Skin of body (tissue), 2 donors: Measurements from ENCODE around the gene GLI3. TPM values are rescaled to one million over a fixed set of nuclear protein-coding genes. Genes with fewer than 3 reads are reported as not detected.

Source experiments
- DNase-seq: peaks from one replicate; lab custom pipeline; 2025; lab: John Stamatoyannopoulos, UW
- total RNA-seq: library from RNA; depleted of rRNA; stranded (reverse); fragments of >200 nt; gene quantifications from one replicate; pipeline ENCODE4 v1.2.3, GENCODE V29; 2014

GLI3 gene
- total RNA-seq, 1 donor from 2014 or later: 23.4 TPM

GRCh38 chr7:42039921-42040320 lies 197.1 kb downstream of the GLI3 start:
- DNase-seq: no peak

DNA sequence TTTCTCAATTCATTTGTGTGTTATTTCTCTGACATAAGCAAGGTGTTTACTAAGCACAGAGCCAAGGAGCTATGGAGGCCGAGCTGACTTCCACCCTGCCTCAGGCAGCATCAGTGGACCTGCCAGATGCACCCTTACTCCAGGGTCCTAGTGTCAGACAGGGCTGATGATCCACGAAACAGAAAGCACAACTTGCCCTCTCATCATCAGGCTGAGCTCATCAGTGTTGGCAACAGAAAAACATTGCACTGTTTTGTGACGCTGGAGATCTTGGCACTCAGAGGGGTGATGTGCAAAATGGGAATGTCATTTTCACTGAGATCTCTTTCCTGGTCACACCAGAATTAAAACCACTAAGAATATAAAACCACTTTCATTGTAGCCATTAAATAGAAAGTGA lies 201.8 kb downstream of the GLI3 start:
- DNase-seq: no peak

GRCh38 chr7:42033480-42033879 lies 203.5 kb downstream of the GLI3 start:
- DNase-seq: no peak

DNA sequence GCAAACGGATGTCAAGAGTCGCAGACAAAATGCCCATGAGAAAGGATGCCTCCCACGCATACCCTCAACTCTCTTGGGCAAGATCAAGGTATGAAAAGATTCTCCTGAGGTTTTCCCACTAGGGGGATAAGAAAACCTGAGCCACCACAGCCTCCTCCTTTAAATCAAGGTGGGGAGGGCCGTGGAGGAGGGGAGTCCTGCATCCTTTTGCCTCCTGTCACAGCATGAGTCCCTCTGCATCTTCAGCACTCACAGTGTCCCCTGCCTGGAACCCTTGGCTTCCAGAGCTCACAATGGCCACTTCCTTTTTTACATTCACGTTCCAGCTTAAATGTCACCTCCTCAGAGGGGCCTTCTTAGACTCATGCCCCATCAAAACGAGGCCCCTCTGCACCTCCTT lies 207.6 kb downstream of the GLI3 start:
- DNase-seq: no peak

- no peak for DNase-seq
Observed at GRCh38 chr7:42027521-42027920, 209.5 kb downstream of the GLI3 start.

GRCh38 chr7:42026622-42027197 lies 210.3 kb downstream of the GLI3 start:
- DNase-seq: no peak

GRCh38 chr7:42025635-42026375 lies 211.2 kb downstream of the GLI3 start:
- no peak for DNase-seq

DNA sequence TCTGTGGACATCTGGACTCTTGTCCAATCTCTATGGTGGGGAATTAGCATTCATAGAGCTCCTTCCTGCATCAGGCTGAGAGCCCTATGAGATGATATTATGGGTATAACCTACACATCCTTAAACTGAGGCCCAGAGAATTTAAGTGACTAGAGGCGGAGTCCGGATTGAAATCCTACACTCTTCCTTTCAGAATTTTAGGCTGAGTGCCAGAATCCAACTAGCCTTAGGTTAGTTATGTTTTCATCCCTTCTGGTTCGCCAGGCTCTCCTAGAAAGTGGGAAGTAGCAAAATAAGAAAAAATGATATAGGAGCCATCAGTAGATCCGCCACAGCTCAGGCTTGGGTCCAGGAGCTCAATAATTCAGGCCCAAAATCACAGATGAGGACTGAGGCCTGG lies 212.5 kb downstream of the GLI3 start:
- no peak for DNase-seq

DNA sequence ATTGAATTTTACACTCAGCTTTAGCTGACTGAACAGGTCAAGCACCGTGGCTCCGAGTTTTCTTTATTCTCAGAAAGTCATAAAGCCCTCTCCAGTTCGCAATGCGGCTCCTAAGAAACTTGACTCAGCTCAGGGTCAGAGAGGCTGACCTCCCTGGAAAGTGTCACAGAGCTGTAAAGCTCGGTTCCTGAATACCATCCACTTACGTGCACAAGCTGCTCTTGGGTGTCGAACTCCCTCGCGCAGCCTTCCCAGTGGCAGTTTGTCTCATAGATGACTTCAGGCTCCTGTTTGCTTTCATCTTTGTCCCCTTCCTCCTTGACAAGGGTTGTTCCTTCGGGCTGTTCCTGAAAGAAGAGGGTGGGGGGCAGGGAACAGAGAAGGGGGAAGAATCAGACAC lies 213.7 kb downstream of the GLI3 start:
- DNase-seq: no peak

GRCh38 chr7:42022791-42023190 lies 214.2 kb downstream of the GLI3 start:
- DNase-seq: no peak

DNA sequence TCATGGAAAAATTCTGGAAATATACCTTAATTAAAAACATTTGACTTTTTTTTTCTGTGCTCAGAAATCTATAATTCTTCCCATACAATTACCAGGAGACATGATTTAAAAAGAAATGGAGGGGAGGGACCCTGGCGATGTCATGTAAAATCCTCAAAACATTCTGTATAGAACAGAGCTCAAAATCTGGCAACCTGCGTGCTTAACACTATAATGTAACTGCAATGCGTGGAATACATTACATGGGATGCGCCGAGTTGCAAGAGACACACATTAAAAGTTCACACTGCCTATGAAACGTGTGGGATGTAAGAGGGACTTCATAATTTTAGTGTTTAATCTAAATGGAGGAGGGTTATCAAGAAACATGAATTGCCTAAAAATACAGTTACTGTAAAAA lies 215.0 kb downstream of the GLI3 start:
- peak; percentile 51 for DNase-seq

DNA sequence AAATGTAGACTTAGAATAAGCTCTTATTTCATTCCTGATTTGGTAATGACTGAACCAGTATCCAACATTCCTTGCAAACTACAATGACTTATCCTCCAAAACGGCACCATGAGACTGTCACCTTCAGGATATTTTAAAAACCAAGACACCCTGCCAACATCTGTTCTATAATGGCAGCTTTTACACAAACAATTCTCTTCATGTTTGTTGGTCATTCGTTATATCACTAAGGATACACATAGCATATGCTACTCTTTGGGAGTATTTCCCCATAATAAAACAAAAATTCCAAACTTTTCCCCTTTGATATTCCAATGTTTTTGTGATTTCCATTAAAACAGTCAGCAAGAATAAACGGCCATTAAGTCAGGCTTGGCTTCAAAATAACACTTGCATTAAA lies 215.4 kb downstream of the GLI3 start:
- peak; percentile 61 for DNase-seq

GRCh38 chr7:42020061-42020460 lies 216.9 kb downstream of the GLI3 start:
- no peak for DNase-seq

DNA sequence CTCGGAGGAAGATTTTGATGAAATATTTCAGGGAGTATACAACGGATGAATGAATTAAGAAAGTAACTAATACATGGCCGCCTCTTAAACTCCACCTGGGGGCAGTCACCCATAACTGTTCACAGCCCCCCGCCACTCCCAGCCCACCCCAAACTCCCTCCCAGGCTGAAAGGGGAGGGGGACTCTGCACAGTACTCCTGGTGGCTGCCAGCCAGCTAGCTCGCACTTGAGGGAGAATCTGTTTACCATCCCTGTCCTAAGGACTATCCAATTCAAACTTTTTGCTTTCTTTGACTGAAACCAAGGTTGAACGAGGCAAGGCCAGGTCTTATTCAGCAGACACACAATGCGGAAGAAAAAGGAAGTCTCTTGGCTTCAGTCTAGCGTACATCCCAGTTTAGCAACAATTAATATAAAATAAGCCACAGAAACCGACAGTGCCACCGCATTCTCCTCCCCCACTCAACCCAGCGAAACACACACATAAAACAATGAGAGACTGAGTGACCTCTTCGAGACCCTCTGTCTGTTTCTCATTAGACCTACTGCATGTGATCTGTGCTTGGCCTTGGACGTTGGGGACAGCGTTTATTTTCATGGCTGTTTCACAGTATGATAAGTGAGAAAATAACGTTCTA lies 219.5 kb downstream of the GLI3 start:
- DNase-seq: no peak

GRCh38 chr7:42016517-42016916 lies 220.5 kb downstream of the GLI3 start:
- DNase-seq: no peak

DNA sequence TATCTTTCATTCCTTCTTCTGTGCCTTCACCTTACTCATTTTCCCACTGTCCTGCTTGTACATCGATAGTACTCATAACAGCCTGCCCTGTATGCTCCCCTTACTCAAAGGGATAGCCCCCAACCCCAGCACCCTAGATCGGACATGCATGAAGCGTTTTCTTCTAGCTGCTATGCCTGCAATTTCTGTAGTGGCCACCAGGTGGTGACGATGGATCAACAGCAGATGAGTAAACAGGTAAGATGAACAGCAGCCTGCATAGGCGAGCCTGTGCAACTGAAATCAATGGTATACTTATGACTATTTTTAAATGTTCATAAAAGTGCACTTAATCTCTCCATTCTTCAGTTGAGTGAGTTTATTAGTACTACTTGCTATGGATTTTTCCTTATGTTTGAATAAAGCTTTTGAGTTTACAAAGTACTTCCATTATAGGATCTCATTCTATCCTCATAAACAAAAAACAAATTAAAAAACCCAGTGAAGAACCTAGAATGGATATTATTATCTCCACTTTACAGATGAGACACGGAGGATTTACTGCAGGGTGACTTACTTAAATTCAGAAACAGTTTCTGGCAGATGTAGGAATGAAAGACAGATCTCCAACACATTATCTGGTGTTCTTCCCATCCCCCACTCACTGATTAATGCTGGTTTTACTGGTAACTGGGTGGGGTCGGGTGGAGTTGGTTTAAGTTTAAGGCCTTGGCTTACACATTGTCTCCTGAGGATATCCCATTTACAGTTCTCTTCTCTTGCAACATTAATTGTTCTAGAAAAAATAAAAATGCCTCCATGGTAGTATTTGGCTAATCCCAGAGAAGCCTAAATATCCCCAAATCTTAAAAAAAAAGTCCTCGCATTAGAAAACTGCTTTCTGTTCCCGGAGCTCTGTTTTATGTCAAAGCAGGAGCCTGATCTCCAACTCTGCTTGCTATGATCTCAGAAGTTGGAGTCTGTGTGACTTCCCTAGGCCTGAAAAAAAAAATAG lies 222.1 kb downstream of the GLI3 start:
- DNase-seq: no peak

DNA sequence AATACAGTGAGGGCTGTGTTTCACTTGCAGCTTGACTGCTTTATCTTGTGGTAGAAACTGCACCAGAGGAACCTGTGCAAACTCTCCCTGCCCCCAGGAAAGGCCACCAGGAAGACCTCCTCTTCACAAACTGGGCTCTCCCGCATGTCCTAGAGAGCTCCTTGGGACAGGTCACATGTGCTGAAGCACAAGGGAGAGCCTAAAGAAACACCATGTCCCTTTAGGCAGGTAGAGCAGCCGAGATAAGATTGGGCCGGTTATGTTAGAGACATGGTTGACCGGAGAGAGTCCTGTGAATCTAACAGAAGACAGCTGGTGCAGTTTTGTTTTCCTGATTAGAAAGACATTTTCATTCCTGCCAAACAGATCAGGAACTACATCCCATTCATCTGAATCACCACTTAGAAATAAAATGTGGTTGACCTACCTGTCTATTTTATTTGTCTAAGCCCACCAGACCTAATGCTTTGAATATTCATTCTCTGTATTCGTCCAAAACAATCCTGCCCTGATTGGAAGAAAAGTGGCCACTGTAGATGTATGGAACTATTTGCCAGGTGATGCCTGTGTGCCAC lies 224.1 kb downstream of the GLI3 start:
- DNase-seq: no peak

GRCh38 chr7:42012313-42012712 lies 224.7 kb downstream of the GLI3 start:
- DNase-seq: no peak

GRCh38 chr7:42011846-42012245 lies 225.2 kb downstream of the GLI3 start:
- DNase-seq: no peak

GRCh38 chr7:42010751-42011150 lies 226.3 kb downstream of the GLI3 start:
- no peak for DNase-seq

- DNase-seq: no peak
Observed at GRCh38 chr7:42006801-42007513, 230.1 kb downstream of the GLI3 start.
